ENCODE data around the gene SMPDL3B. TPM values are rescaled to one million over a fixed set of nuclear protein-coding genes. Genes with fewer than 3 reads are reported as not detected.
"Not testable (repeated sequence)": the region's sequence is repeated elsewhere in the genome, so short reads cannot be mapped to it uniquely, and the experiment has no call there.

Gene SMPDL3B
- total RNA-seq, 6 experiments from 2014 or later = 0.14 to 1.1 (median 0.49) TPM; not detected in 2

GRCh38 chr1:28002600-28002999 is 67.8 kb downstream of the SMPDL3B start:
- no peak for TF ChIP-seq POLR2A (IDR thresholded peaks at IDR 0.05)
- no peak for TF ChIP-seq CTCF (IDR thresholded peaks at IDR 0.05)
- intact Hi-C loops (cut with DNase I) = no loop called here
- 98% methylated on average over 5 of the region's 10 CpGs for WGBS (ENCODE audit: insufficient coverage, low coverage, low lambda C conversion rate, missing lambda C conversion rate)

GRCh38 chr1:28003117-28003516 is 68.3 kb downstream of the SMPDL3B start:
- H3K9me3 ChIP-seq; H3K27me3 ChIP-seq; H3K27ac ChIP-seq; H3K4me3 ChIP-seq; ATAC-seq; intact Hi-C loops (cut with DNase I); DNase-seq; H3K4me1 ChIP-seq: not testable (repeated sequence)
- 95% methylated on average over 8 of the region's 8 CpGs for WGBS (ENCODE audit: insufficient coverage, low coverage, low lambda C conversion rate, missing lambda C conversion rate)
- peaks cover 0 to 35% (median 22%) of the 10 kb centered on the region in 4 donors for H3K36me3 ChIP-seq

More at GRCh38 chr1:28002600-28002999, 67.8 kb downstream of the SMPDL3B start:
- DNase-seq (no peak), ATAC-seq (no peak)
- Histone ChIP-seq H3K4me1 (no peaks in the 10 kb centered on the region), H3K9me3 (no peaks in the 10 kb centered on the region), H3K27ac (no peak overlapping the region), H3K36me3 (peaks cover 0 to 41% (median 23%) of the 10 kb centered on the region in 4 donors), H3K4me3 (no peak overlapping the region), H3K27me3 (no peaks in the 10 kb centered on the region)

Other genes with a start within 250 kb of the SMPDL3B start
- 1 to 10 TPM; 3.5 to 7.4 (median 4.9) TPM for gene FAM76A, start 209.0 kb upstream of the SMPDL3B start, total RNA-seq
- 10 to 100 TPM; 15.2 to 32.7 (median 19.5) TPM for gene STX12, start 161.8 kb upstream of the SMPDL3B start, total RNA-seq
- gene PPP1R8, start 104.2 kb upstream of the SMPDL3B start, total RNA-seq = 10 to 100 TPM; 12.4 to 18.6 (median 13.0) TPM
- gene THEMIS2, start 62.5 kb upstream of the SMPDL3B start, total RNA-seq = 10 to 100 TPM in 1 of 6 experiments, 1 to 10 TPM in 5; 3.3 to 14.3 (median 7.6) TPM
- gene RPA2, start 20.4 kb upstream of the SMPDL3B start, total RNA-seq = 10 to 100 TPM in 5 of 6 experiments, 1 to 10 TPM in 1; 10.0 to 17.6 (median 11.8) TPM
- 1 to 10 TPM; 5.5 to 8.7 (median 7.1) TPM for gene XKR8, start 25.0 kb downstream of the SMPDL3B start, total RNA-seq
- 10 to 100 TPM in 1 of 6 experiments, 1 to 10 TPM in 5; 6.6 to 10.2 (median 7.3) TPM for gene EYA3, start 153.6 kb downstream of the SMPDL3B start, total RNA-seq
- 1 to 10 TPM in 5 of 6 experiments, under 1 TPM in 1; 0.90 to 5.2 (median 1.9) TPM for gene PTAFR, start 241.7 kb downstream of the SMPDL3B start, total RNA-seq

Data from right lobe of liver (tissue), 6 donors.